IMR-90 (cell line): Measurements from ENCODE around the gene KLC3. TPM values are rescaled to one million over a fixed set of nuclear protein-coding genes. Genes with fewer than 3 reads are reported as not detected.

Source experiments
- ATAC-seq: fragments of 200-7000 bp; cut with Tn5 transposase; 2 replicates; pipeline ENCODE4 v1.9.1; 2020; ENCODE audit warnings: low read depth, mild to moderate bottlenecking, moderate library complexity
- BruUV-seq: library from RNA; stranded (reverse); fragments of 400-500 nt; replicated peaks from 2 replicates; lab custom pipeline; 2021; lab: Mats Ljungman, UMichigan
- CTCF ChIA-PET: fragments of 300-600 bp; formaldehyde crosslinking; extraction: SDS; loops from one replicate; lab custom pipeline; 2021; ENCODE audit warnings: antibody characterized with exemption; lab: Yijun Ruan, JAX
- POLR2A ChIA-PET: fragments of 300-600 bp; sonication (Branson Sonifier 250); formaldehyde crosslinking; loops from one replicate; lab custom pipeline; 2022; ENCODE audit warnings: antibody characterized with exemption; ENCODE audit not compliant: unreplicated experiment; lab: Charles Lee
- DNase-seq: peaks from one replicate; pipeline ENCODE4 v3.0.0; 2013
- H2AFZ ChIP-seq: replicated peaks from 2 replicates; pipeline ENCODE3; 2013; ENCODE audit warnings: low read length, mild to moderate bottlenecking; ENCODE audit not compliant: poor library complexity
- H2AK5ac ChIP-seq: 2 replicates; pipeline ENCODE4 v1.6.1; 2013; ENCODE audit warnings: low read depth, low read length, inconsistent platforms
- H2AK9ac ChIP-seq: replicated peaks from 2 replicates; pipeline ENCODE3; 2013; ENCODE audit warnings: mild to moderate bottlenecking, low read depth, low read length, moderate library complexity; ENCODE audit not compliant: poor library complexity
- H2BK120ac ChIP-seq: 2 replicates; pipeline ENCODE4 v1.6.1; 2013; ENCODE audit warnings: low read depth, low read length, inconsistent platforms
- H2BK15ac ChIP-seq: 3 replicates; pipeline ENCODE4 v1.6.1; 2013; ENCODE audit warnings: low read depth, low read length, inconsistent platforms
- H2BK20ac ChIP-seq: 2 replicates; pipeline ENCODE4 v1.6.1; 2013; ENCODE audit warnings: low read depth, mild to moderate bottlenecking, inconsistent platforms, low read length, moderate library complexity
- H2BK5ac ChIP-seq: 2 replicates; pipeline ENCODE4 v1.6.1; 2013; ENCODE audit warnings: mild to moderate bottlenecking, low read depth, low read length, inconsistent platforms; ENCODE audit not compliant: poor library complexity, severe bottlenecking
- H3K14ac ChIP-seq: replicated peaks from 2 replicates; pipeline ENCODE4 v1.6.1; 2013; ENCODE audit warnings: low read depth, low read length, inconsistent platforms
- H3K18ac ChIP-seq: 2 replicates; pipeline ENCODE4 v1.6.1; 2013; ENCODE audit warnings: low read depth, low read length, control low read depth
- H3K23ac ChIP-seq: 2 replicates; pipeline ENCODE4 v1.6.1; 2013; ENCODE audit warnings: low read depth, low read length, inconsistent platforms
- H3K27ac ChIP-seq: 2 replicates; pipeline ENCODE4 v1.5.1; 2013; ENCODE audit warnings: mild to moderate bottlenecking, control low read depth, low read length; ENCODE audit not compliant: insufficient read depth
- H3K27me3 ChIP-seq: 2 replicates; pipeline ENCODE4 v1.6.1; 2013; ENCODE audit warnings: low read length; ENCODE audit not compliant: control insufficient read depth, insufficient read depth
- H3K36me3 ChIP-seq: 2 replicates; pipeline ENCODE4 v1.6.1; 2013; ENCODE audit warnings: low read length, mixed read lengths; ENCODE audit not compliant: control insufficient read depth, insufficient read depth
- H3K4ac ChIP-seq: 2 replicates; pipeline ENCODE4 v1.6.1; 2013; ENCODE audit warnings: low read depth, low read length, inconsistent platforms
- H3K4me1 ChIP-seq: 2 replicates; pipeline ENCODE4 v1.6.1; 2013; ENCODE audit warnings: low read length, mixed read lengths; ENCODE audit not compliant: control insufficient read depth, insufficient read depth
- H3K4me2 ChIP-seq: 2 replicates; pipeline ENCODE4 v1.6.1; 2013; ENCODE audit warnings: low read depth, mild to moderate bottlenecking, control low read depth, low read length, moderate library complexity
- H3K4me3 ChIP-seq: 2 replicates; pipeline ENCODE4 v1.5.1; 2013; ENCODE audit warnings: low read depth, mild to moderate bottlenecking, control low read depth, low read length, moderate library complexity; ENCODE audit not compliant: insufficient read depth
- H3K56ac ChIP-seq: 2 replicates; pipeline ENCODE4 v1.6.1; 2013; ENCODE audit warnings: low read length, inconsistent platforms; ENCODE audit not compliant: insufficient read depth; ENCODE audit errors: extremely low read depth
- H3K79me1 ChIP-seq, 2 experiments: 2 replicates each; pipeline ENCODE4 v1.6.1; 2013; ENCODE audit warnings: low read length in 2 of 2, inconsistent platforms in 1 of 2, low read depth in 1 of 2
- H3K9ac ChIP-seq: 2 replicates; pipeline ENCODE4 v1.6.1; 2013; ENCODE audit warnings: low read depth, low read length, control low read depth
- H3K9me1 ChIP-seq: 2 replicates; pipeline ENCODE4 v1.6.1; 2013; ENCODE audit warnings: low read length, inconsistent platforms; ENCODE audit not compliant: insufficient read depth
- H3K9me3 ChIP-seq: 2 replicates; pipeline ENCODE4 v1.6.1; 2013; ENCODE audit warnings: low read length; ENCODE audit not compliant: control insufficient read depth, insufficient read depth
- H4K20me1 ChIP-seq: 2 replicates; pipeline ENCODE4 v1.6.1; 2013; ENCODE audit warnings: low read length, inconsistent platforms; ENCODE audit not compliant: insufficient read depth
- H4K5ac ChIP-seq: 2 replicates; pipeline ENCODE4 v1.6.1; 2013; ENCODE audit warnings: mild to moderate bottlenecking, low read depth, low read length, control low read depth
- H4K8ac ChIP-seq, 2 experiments: 2 replicates each; pipeline ENCODE4 v1.6.1; 2013; ENCODE audit warnings: low read depth in 2 of 2, low read length in 2 of 2, control low read depth in 1 of 2, inconsistent platforms in 1 of 2
- H4K91ac ChIP-seq: 2 replicates; pipeline ENCODE4 v1.6.1; 2013; ENCODE audit warnings: low read depth, low read length, inconsistent platforms; ENCODE audit not compliant: insufficient read depth
- BHLHE40 ChIP-seq: fragments of 150-350 bp; IDR thresholded peaks from 2 replicates; pipeline ENCODE4 v1.6.1; 2016; ENCODE audit warnings: mild to moderate bottlenecking, low read depth, low read length
- CEBPB ChIP-seq: IDR thresholded peaks from 2 replicates; pipeline ENCODE4 v1.6.1; 2012; ENCODE audit warnings: low read depth, low read length, improper control_type of control experiment
- CHD1 ChIP-seq: IDR thresholded peaks from 2 replicates; pipeline ENCODE4 v1.6.1; 2012; ENCODE audit warnings: low read depth, low read length, improper control_type of control experiment
- CTCF ChIP-seq: conservative IDR thresholded peaks from 2 replicates; pipeline ENCODE4 v1.5.1; 2012; ENCODE audit warnings: mild to moderate bottlenecking, low read depth, low read length, improper control_type of control experiment
- ELK1 ChIP-seq: fragments of 150-350 bp; IDR thresholded peaks from 2 replicates; pipeline ENCODE4 v1.6.1; 2016; ENCODE audit warnings: low read depth, mild to moderate bottlenecking, low read length, moderate library complexity, borderline replicate concordance
- FOS ChIP-seq: fragments of 150-350 bp; IDR thresholded peaks from 2 replicates; pipeline ENCODE4 v1.6.1; 2016; ENCODE audit warnings: low read depth, low read length
- MAFK ChIP-seq: IDR thresholded peaks from 2 replicates; pipeline ENCODE4 v1.6.1; 2012; ENCODE audit warnings: low read depth, low read length, improper control_type of control experiment
- MXI1 ChIP-seq: IDR thresholded peaks from 2 replicates; pipeline ENCODE4 v1.6.1; 2012; ENCODE audit warnings: low read depth, mild to moderate bottlenecking, low read length, moderate library complexity, borderline replicate concordance
- NFE2L2 ChIP-seq: fragments of 150-350 bp; IDR thresholded peaks from 2 replicates; pipeline ENCODE4 v1.6.1; 2016; ENCODE audit warnings: low read depth, mild to moderate bottlenecking, low read length
- POLR2A ChIP-seq: IDR thresholded peaks from 2 replicates; pipeline ENCODE4 v1.6.1; 2012; ENCODE audit warnings: mild to moderate bottlenecking, low read depth, low read length
- RAD21 ChIP-seq: IDR thresholded peaks from 2 replicates; pipeline ENCODE4 v1.6.1; 2012; ENCODE audit warnings: low read length, improper control_type of control experiment
- RCOR1 ChIP-seq: IDR thresholded peaks from 2 replicates; pipeline ENCODE4 v1.6.1; 2012; ENCODE audit warnings: mild to moderate bottlenecking, low read length, improper control_type of control experiment; ENCODE audit not compliant: insufficient replicate concordance
- RFX5 ChIP-seq: IDR thresholded peaks from 2 replicates; pipeline ENCODE4 v1.8.0; 2012; ENCODE audit warnings: low read depth, mild to moderate bottlenecking, low read length, moderate library complexity
- SMC3 ChIP-seq: fragments of 150-350 bp; IDR thresholded peaks from 2 replicates; pipeline ENCODE4 v1.6.1; 2016; ENCODE audit warnings: low read depth, mild to moderate bottlenecking, antibody characterized with exemption, low read length, moderate library complexity
- USF2 ChIP-seq: fragments of 150-350 bp; IDR thresholded peaks from 2 replicates; pipeline ENCODE4 v1.6.1; 2017; ENCODE audit warnings: mild to moderate bottlenecking, antibody characterized with exemption, low read length, low read depth
- WGBS, 2 experiments: methylation state at CpG; one replicate each; pipeline versions ENCODE4 v1.1.5 to v1.1.7; 2013; ENCODE audit warnings: missing lambda C conversion rate in 2 of 2; ENCODE audit not compliant: insufficient read length in 1 of 2; ENCODE audit errors: extremely low coverage in 2 of 2; 5-methylcytosine and 5-hydroxymethylcytosine counted together
- dilution Hi-C: fragments of 300-500 bp; cut with HindIII; formaldehyde crosslinking; loops from one replicate; pipeline ENCODE4 v1.14.3; 2018; ENCODE audit warnings: low sequenced_read_pairs; ENCODE audit not compliant: unreplicated experiment
- in situ Hi-C: fragments of 300-500 bp; cut with MboI; formaldehyde crosslinking; loops from 3 replicates; pipeline ENCODE4 v1.14.3; 2019; ENCODE audit warnings: low sequenced_read_pairs, inconsistent platforms, mixed read lengths
- intact Hi-C: fragments of 100-400 bp; cut with micrococcal nuclease; formaldehyde crosslinking; loops from 2 replicates; pipeline ENCODE4 v1.10.0; 2022
- polyA plus RNA-seq, 3 experiments: library from polyadenylated mRNA; depleted of rRNA; stranded (reverse); fragments of >200 nt; gene quantifications; 2 replicates each; pipeline ENCODE4 v1.2.3, GENCODE V29; 2012; ENCODE audit warnings: low replicate concordance in 1 of 3
- total RNA-seq: library from RNA; depleted of rRNA; stranded (reverse); fragments of >200 nt; gene quantifications from 2 replicates; pipeline ENCODE4 v1.2.3, GENCODE V29; 2012

Gene KLC3
- total and polyA plus RNA-seq, 2 of the 4 experiments (the other 2 are of a cell fraction): 0.14 to 0.18 TPM

GRCh38 chr19:45358213-45358792 is 17.8 kb downstream of the KLC3 start:
- ChIA-PET CTCF (no interaction called here), POLR2A (no interaction called here)
- H2BK20ac ChIP-seq: no peak overlapping the region
- H3K36me3 ChIP-seq: peaks cover 51% of the 10 kb centered on the region
- H3K23ac ChIP-seq: no peak overlapping the region
- H2AK9ac ChIP-seq: no peak overlapping the region
- in situ Hi-C loops: no loop called here
- H4K8ac ChIP-seq: no peak overlapping the region
- no peak overlapping the region for H2AFZ ChIP-seq
- H3K27me3 ChIP-seq: no peaks in the 10 kb centered on the region
- no peak overlapping the region for H3K4me3 ChIP-seq
- no peak overlapping the region for H3K14ac ChIP-seq
- H3K27ac ChIP-seq: no peak overlapping the region
- no peak overlapping the region for H3K56ac ChIP-seq
- H4K20me1 ChIP-seq: peaks cover 5% of the 10 kb centered on the region; the same call in 1 of the 2 replicates
- no peak for ATAC-seq
- TF ChIP-seq RCOR1: no peak
- no peak for TF ChIP-seq MXI1
- TF ChIP-seq RFX5: no peak
- TF ChIP-seq NFE2L2: no peak
- no peak for TF ChIP-seq RAD21
- no peak for TF ChIP-seq ELK1
- TF ChIP-seq CHD1: no peak
- TF ChIP-seq FOS: no peak
- TF ChIP-seq CEBPB: no peak
- TF ChIP-seq USF2: no peak
- no peak for TF ChIP-seq MAFK
- TF ChIP-seq BHLHE40: no peak
- TF ChIP-seq CTCF: no peak
- TF ChIP-seq SMC3: no peak
- TF ChIP-seq POLR2A: no peak
- no peak overlapping the region for H4K91ac ChIP-seq
- H4K5ac ChIP-seq: no peak overlapping the region
- WGBS, 2 experiments: 100% methylated on average over 6 of the region's 12 CpGs; no CpG with 5 or more reads in 1 of the 2 experiments
- H3K9me3 ChIP-seq: no peaks in the 10 kb centered on the region
- no peak overlapping the region for H2BK120ac ChIP-seq
- no TSS peak for BruUV-seq
- peaks cover 3 to 11% of the 10 kb centered on the region in 2 experiments; a peak in 2 of 4 replicates for H3K79me1 ChIP-seq
- no peak for DNase-seq
- H3K4me2 ChIP-seq: no peak overlapping the region
- H2AK5ac ChIP-seq: no peak overlapping the region
- H3K9me1 ChIP-seq: no peaks in the 10 kb centered on the region
- H3K4ac ChIP-seq: no peak overlapping the region
- no peak overlapping the region for H2BK15ac ChIP-seq
- no peak overlapping the region for H2BK5ac ChIP-seq
- no peak overlapping the region for H3K18ac ChIP-seq
- H3K4me1 ChIP-seq: no peaks in the 10 kb centered on the region
- no peak overlapping the region for H3K9ac ChIP-seq
- dilution Hi-C loops: no loop called here
- intact Hi-C loops: no loop called here
